HG03135 (cell line): ENCODE data around the gene COL27A1.

Experiments used
- ATAC-seq: cut with Tn5 transposase; IDR thresholded peaks from one replicate; pipeline ENCODE4 v1.9.1; 2021; ENCODE audit warnings: mild to moderate bottlenecking, moderate library complexity; ENCODE audit not compliant: unreplicated experiment

The COL27A1 gene

DNA sequence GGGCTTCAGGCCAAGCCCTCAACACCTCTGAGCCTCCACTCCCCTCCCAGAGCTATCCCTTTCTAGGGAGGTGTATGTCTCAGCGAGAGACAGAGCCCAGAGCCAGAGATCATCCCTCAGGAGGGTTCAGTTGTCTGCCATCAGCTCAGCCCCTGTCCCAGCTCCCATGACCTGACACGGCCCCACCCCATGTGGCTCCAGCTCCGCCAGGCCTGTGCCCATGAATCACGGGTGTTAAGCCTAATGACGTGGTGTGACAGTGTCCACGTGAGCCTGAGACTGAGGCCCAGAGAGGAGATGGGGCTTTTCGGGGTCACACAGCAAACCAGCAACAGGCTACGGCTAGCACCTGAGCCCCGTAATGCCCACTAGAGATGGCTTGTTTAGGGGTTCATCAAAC is 106.7 kb downstream of the COL27A1 start:
- ATAC-seq, result no peak

DNA sequence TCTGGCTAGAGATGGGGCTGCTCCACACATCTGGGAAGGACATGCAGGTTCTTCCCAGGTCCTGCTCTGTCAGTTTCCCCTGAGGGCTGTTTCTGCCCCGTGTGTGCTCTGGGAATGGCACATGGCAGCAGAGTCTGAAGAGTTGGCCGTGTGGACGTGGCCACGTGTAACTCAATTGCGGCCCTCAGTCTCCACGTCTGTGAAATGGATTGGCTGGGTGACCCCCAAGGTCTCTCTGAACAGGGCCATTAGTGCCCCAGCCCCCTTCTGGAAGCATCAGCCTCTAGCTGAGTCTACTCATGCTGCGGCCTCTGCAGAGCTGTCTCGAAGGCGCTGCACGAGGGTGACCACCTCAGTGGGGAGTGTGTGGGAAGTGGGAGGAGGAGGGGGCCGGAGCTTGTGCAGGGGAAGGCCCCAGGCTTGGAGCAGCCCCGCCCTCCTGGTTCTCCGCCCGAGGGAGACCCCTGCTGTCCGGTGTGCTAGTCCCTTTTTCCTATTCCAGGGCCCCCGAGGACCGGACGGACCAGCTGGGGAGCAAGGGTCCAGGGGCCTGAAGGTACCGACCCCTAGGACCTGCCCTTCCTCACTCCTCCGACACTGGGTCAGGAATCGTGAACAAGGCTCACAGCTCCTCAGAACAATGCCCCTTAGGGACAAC is 108.6 kb downstream of the COL27A1 start:
- no peak for ATAC-seq

DNA sequence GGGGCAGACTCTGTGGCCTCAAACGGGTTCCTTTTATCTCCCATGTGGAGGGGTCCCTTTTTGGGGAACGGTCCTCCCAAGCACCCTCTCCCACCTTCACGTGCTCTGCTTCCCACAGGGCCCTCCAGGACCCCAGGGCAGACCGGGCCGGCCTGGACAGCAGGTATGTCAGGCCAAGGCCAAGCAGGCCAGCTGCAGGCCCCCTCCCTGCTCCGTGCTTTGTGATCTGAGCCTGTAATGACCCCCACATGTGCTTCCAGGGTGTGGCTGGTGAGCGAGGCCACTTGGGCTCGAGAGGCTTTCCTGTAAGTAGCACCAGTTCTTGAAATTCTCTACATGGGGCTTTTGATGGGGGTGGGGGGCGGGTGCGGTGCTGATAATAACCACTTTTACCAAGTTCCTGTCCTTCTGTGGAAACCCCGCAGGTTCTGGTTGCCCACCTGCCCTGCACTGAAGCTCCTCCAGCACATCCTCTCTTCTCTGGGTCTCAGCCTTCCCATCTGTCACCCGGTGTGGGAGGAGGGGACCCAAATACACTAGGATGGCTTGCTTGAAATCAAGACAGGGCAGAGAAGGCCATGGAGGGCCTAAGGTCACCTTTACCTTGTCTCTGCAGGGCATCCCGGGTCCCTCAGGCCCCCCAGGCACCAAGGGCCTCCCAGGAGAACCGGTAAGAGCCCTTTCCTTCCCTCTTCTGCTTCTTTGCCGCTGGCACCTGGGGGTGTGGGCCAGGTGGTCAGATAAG is 109.6 kb downstream of the COL27A1 start:
- no peak for ATAC-seq

DNA sequence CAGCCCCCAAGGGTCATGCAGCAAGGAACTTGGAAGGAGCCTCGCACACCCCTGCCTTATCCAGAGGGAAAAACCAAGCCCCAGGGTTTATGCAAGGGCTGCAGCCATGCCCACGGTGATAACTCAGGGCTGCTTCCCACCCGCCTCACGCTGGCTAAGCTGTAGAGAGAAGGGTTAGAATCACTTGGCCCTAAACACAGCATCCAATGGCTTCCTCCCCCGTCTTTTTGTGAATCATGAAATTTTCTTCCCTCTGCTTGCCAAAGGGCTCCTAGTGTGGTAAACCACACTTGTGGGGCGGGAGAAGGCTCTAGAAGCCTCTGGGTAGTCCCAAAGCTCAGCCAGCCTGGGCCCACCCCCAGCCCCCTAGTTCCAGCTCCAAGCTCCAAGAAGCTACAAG is 111.6 kb downstream of the COL27A1 start:
- no peak for ATAC-seq

DNA sequence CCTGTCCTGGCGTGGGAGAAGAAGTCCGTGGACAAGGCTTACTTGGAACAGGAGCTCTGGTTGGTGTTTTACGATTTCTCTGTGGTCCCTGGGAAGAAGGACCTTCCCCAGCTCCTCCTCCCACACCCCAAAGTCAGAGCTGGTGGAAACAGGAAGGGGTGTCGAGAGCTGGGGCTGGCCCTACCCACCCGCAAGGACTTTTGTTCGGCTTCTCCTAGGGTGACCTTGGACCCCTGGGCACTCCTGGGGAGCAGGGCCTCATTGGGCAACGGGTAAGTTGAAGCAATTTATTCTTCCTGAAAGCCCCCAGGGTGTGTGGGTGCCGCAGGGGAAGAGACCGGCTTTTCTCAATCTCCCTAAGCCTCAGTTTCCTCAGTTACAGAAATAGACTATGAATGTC is 113.7 kb downstream of the COL27A1 start:
- ATAC-seq, result no peak

DNA sequence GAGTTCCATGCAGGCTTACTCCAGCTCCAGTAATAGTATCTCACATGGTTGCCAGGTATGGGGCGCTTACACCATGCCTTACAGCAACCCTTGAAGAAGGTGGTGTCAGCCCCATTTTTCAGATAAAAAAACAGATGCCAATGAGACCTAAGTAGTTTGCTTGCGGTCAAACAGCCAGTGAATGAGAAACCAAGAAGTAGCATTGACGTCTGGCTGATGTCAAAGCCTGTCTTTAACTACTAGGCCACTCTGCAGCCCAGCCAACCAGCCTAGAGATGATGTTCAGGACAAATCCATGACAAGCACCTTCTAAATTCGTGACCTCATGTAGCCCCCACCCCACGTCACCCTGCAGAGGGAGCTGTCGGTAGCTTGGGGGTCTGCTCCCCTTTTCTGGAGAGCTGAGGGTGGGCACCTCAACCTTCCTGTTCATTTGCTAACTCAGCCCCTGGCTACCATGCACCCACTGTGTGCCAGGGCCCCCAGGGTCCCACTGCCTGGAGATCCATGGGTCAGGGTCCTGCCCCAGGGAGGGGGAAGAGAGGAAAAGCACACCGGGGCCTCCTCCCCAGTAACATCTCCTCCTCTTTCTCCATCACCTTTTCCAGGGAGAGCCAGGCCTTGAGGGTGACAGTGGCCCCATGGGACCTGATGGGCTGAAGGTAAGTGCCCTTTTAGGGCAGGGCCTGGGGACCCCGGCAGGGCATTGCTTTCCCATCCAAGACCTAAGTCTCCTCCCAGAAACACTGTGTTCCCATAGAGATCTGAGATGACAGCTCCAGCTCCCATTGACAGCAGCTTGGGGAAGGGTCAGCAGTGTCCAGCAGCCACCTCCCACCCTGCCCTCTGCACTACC is 115.0 kb downstream of the COL27A1 start:
- ATAC-seq, result no peak

DNA sequence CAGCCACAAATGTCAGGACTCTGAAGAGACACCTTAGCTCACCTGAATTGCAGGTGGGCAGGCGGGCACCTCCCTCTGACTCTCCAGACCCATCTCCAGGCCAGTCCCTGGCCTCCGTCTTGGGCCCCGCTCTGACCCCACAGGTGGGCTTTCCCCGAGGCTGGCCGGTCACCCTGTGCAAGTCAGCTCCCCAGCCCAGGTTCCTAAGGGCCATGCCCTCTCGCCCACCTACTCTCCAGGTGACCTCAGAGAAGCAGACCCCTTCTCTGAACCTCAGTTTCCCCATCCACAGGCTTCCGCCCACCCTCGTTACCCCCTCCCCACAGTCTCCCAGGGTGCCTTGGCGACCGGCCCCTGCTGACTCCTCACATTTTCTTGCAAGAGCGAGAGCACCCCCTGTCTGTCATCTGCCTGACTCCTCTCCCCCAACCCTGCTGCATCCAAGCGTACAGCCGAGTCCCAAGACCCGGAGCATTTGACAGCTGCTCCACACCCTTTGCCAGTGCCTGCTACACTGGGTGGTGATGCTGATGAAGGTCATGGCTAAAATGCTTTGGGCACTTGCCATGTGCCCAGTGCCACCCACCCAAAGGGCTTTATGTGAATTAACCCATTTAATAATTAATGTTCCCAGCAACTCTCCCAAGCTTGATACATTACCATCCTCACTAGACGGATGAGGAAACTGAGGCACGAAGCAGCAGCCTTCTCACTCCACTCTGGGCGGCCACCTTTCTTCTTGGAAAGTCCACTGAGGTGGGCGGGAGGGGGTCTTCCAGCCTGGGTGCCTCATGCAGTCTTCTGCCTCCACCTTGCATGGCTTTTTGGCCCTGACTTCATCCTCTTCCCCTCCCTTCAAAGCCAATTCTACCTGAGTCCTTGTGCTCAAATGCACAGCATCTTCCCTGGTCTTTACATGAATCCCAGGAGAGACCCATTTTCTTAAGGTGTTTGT is 116.5 kb downstream of the COL27A1 start:
- ATAC-seq, result no peak

DNA sequence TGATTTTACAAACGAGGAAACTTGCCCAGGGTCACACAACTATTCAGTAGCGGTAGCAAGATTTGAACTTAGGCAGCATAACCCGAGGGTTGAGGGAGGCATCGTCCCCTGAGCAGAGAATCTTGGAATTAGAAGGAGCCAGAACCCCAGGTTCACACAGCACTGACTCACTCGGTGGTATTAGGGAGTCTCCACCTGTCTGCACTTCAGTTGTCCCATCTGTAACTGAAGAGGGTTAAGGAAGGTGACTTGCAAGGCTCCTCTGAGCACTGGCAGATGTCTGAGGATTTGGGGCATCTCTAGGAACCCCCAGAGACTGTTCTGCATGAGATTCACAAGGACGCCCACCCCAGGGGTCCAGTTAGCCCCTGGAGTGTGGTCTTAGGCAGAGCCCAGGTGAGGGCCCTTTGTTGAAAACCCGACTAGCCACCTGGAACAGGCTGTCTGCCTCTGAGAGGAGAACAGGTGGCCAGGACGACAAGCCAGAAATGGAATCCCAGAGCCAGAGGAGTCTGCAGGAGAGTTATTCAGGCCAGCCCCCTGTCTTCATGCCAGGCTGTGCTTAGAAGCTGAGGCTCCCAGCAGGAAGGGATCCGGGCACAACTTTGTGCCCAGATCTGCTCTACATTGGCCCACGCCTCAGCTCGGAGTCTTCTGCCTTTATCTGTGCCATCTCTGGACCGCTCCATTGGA is 117.5 kb downstream of the COL27A1 start:
- ATAC-seq, result no peak

DNA sequence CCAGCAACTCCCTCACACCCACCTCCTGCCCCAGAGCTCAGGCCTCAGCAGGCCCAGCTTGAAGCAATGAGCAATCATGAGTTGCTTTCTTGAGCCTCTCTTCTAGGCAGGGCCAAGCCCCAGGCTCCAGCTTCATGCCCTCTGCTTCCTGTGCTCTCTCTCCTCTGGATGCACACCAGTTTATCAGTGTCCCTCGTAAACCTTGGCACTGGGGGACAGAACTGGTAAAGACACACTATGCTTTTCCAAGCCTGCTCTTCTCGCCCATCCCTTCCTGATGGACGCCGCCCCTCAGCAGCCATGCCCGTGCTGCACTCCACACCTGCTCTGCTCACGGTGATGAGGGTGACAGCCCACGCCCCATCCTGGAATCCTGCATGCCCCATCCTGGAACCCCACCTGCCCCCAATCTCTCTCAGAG is 118.1 kb downstream of the COL27A1 start:
- ATAC-seq, result no peak

DNA sequence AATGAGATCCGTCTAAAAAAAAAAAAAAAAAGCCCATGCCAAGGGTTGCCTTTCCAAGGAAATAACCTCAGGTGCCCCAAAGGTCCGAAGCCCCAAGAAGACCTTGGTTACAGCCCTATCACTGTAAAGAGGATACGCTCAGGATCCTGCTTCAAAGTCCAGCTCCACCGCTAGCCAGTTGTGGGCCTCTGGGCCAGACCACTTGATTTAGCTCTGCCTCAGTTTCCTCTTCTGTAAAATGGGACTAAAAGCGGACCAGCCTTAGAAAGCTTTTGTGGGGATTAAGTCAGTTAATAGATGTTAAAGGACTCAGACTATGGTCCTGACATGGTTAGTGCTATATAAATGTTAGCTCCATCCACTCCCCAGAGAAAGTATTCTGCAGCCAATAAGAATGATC is 118.9 kb downstream of the COL27A1 start:
- ATAC-seq, result no peak

DNA sequence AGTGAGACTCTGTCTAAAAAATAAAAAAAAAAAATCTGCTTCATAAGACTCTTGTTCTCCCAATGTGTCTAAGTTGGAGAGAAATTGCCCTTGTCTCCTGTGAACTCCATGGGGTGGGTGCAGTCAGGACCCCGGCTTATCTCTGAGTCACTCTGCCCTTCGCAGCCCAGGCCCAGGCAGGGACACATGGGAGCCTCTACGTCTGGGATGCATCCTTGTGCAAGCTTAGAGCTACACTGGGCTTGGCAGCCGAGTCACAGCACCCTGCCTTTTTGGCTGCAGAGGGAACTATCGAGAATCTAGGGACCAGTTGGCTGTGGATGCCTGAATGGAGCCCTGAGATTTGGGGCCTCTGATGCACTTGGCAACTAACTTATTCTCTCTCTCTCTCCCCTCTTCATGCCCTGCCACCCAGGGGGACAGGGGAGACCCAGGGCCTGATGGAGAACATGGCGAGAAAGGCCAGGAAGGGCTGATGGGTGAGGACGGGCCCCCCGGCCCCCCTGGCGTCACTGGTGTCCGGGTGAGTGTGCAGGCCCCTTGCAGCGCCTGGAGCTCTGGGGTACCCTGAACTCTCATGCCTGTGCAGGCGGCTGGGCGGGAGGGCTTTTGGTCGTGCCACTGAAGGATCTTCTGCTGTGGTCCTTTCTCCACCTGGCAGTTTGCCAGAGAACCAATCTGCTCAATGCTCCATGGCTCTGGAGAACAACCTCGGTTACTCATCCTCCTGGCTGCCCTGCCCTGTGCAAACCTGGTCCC is 120.1 kb downstream of the COL27A1 start:
- ATAC-seq, result no peak

DNA sequence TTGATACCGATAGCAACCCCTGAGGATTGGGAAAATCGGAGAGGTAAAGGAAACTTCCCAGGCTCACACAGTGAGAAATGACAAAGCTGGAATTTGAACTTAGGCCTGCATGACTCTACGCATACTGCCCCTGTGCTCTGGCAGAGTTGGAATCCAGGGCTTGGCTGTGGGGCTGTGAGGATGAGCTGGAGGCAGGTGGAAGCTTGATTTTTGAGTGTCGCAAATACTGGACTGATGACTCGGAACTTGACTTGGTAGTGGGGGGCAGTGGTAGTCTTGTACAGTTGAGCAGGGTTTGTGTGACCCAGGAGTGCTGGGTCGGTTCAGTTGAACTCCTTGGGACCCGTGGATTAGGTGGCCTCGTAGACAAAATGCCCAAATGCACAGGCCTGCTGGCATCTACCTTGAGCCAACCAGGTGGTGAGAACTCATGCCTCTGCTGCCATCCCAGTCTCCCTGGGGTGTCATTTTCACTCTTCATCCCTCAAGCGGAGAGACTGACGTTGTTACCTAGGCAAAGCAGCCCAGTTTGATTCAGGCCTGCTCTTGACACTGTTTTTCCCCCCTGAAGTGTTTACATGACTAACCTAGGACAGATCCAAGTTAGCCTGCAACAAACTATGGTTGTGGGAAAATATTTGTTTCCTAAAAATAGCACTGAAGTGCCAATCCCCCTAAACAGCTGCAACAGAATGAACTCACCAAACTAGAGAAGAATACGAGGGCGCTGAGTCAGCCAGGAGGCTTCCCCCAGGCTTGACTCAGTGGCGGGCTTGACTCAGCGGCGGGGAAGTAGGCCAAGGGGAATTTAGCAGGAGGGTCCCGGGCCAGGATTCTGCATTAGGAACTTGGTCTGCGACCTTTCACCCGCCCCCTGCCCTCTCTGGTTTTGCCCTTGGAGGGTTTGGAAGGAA is 121.8 kb downstream of the COL27A1 start:
- ATAC-seq, result no peak

DNA sequence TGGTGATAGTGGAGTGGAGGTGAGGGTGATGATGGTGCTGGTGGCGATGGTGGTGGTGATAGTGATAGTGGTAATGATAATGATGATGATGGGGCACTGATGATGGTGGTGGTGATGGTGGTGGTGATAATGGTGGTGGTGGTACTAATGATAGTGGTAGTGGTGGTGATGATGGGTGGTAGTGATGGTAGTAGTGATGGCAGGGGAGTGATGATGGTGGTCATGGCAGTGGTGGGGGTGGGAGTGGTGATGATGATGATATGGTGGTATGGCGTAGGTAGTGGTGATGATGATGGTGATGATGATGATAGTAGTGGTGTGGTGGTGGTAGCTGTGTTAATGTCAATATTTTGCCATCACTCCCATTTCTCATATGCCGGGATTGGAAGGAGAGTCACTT is 123.0 kb downstream of the COL27A1 start:
- no peak for ATAC-seq

DNA sequence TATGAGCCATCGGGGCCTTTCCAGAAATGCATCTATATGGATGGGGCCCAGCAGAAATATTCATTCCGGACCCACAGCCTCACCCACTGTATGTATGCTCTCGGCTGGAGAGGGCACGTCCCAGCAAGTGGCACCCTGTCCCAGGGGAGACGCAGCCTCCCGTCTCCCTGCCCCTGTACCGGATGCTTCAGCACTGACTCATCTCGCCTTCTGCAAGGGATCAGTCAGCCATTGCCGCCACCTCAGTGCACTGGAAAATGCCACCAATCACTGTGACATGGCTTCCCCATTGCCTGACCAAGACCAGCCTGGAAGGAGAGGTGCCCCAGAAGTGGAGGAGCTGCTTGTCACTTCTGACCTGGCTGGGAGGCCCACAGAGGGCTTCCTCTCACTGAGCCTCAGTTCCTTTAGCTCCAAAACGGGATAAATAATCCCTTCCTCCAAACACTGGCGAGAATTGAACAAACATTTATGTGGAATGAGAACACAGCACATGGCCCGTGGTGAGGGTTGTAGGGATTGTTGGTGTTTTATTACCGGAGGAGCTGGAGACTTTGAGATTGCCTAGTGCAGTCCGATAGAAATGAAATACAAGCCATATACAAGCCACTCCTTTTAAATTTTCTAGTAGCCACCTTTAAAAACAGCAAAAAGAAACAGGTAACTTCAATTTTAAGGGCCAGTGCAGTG is 123.7 kb downstream of the COL27A1 start:
- no peak for ATAC-seq

DNA sequence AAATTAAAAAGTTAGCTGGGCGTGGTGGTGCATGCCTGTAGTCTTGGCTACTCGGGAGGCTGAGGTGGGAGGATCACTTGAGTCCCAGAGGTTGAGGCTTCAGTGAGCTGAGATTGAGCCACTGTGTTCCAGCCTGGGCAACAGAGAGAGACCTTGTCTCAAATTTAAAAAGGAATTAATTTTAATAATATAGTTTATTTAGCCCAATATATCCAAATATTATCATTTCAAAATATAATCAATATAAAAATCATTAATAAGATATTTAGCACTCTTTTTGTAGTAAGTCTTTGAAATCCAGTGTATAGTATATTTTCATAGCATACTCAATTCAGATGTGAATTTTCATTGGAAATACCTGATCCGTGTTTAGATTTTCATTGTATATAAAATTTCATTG is 124.4 kb downstream of the COL27A1 start:
- no peak for ATAC-seq

DNA sequence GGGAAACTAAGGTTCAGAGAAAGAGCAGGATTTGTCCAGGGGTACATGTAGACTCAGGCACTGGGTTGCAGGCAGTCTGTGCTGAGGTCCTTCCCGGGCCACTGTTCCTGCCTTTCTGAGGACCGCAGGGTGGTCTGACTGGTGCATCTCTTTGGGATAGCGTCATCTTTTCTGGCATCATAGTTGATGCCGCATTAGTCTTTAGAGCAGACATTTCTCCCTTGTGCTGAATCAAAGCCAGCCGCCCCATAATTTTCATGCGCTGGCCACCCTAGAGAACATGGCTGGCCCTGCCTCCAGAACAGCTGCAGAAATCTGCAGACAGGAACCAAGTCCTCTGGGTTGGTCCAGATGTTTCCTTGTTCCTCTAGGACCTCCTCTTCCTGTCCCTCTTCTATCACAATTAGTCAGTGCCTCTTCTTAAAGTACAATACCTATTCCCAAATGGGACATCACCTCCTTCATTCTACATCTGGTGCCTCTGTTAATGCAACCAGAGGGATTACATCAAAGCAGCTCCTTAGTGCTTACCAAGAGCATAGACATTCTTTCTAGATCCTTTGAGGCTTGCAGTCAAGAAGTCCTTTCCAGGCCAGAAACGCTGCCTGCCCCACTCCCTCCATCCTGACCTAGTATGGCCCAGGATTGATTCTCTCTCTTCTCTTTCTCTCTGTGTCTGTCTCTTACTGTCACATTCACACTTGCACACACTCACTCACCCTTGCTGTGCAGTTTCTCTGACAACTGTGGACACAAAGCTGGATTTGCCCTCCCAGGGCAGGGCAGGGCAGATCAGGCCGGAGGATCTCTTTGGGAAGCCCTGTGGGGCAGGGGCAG is 125.5 kb downstream of the COL27A1 start:
- ATAC-seq, result no peak
